HG03558 (cell line): Measurements from ENCODE around the gene OSBPL7.

Experiments used
- ATAC-seq: cut with Tn5 transposase; IDR thresholded peaks from one replicate; pipeline ENCODE4 v1.9.1; 2021; ENCODE audit warnings: moderate number of reproducible peaks; ENCODE audit not compliant: unreplicated experiment; ENCODE audit errors: extremely low read depth

Gene OSBPL7

GRCh38 chr17:47850373-47850691 is 28.7 kb upstream of the OSBPL7 start:
- ATAC-seq, result no peak

GRCh38 chr17:47848198-47848513 is 26.6 kb upstream of the OSBPL7 start:
- no peak for ATAC-seq

GRCh38 chr17:47847341-47848197 is 26.0 kb upstream of the OSBPL7 start:
- ATAC-seq, result no peak

- no peak for ATAC-seq
These were observed 25.2 kb upstream of the OSBPL7 start for GRCh38 chr17:47846716-47847340.

GRCh38 chr17:47845716-47846075 is 24.1 kb upstream of the OSBPL7 start:
- no peak for ATAC-seq

GRCh38 chr17:47844814-47845715 is 23.5 kb upstream of the OSBPL7 start:
- no peak for ATAC-seq

- no peak for ATAC-seq
These were observed 22.6 kb upstream of the OSBPL7 start for GRCh38 chr17:47844227-47844626.

GRCh38 chr17:47843391-47843730 is 21.8 kb upstream of the OSBPL7 start:
- ATAC-seq, result no peak

- ATAC-seq, result no peak
These were observed 20.1 kb upstream of the OSBPL7 start for GRCh38 chr17:47841488-47842291.

- ATAC-seq, result peak; percentile 64
These were observed 19.3 kb upstream of the OSBPL7 start, which contains the start of gene SCRN2 for GRCh38 chr17:47840742-47841487. Gene SCRN2, minus strand, starts transcription at chr17:47841273. Its CDS starts 430 bp downstream, at chr17:47840843.

- ATAC-seq, result no peak
These were observed 18.6 kb upstream of the OSBPL7 start for GRCh38 chr17:47840001-47840741.

- ATAC-seq, result no peak
These were observed 17.5 kb upstream of the OSBPL7 start for GRCh38 chr17:47839071-47839470.

- no peak for ATAC-seq
These were observed 17.0 kb upstream of the OSBPL7 start for GRCh38 chr17:47838636-47839035.

GRCh38 chr17:47837401-47838039 is 15.9 kb upstream of the OSBPL7 start:
- ATAC-seq, result no peak

- no peak for ATAC-seq
These were observed 15.0 kb upstream of the OSBPL7 start for GRCh38 chr17:47836601-47837000.

- no peak for ATAC-seq
These were observed 13.2 kb upstream of the OSBPL7 start for GRCh38 chr17:47834756-47835155.

- no peak for ATAC-seq
These were observed 10.3 kb upstream of the OSBPL7 start for GRCh38 chr17:47831934-47832327.
